Measurements from ENCODE around the gene SCN3B. TPM values are rescaled to one million over a fixed set of nuclear protein-coding genes. Genes with fewer than 3 reads are reported as not detected.
A peak's percentile ranks its signal among the peaks of the same experiment; 100 is the strongest.

Gene SCN3B
- total and polyA plus RNA-seq, 2 of the 4 experiments (the other 2 are of a cell fraction): under 0.01 to 0.03 TPM

DNA sequence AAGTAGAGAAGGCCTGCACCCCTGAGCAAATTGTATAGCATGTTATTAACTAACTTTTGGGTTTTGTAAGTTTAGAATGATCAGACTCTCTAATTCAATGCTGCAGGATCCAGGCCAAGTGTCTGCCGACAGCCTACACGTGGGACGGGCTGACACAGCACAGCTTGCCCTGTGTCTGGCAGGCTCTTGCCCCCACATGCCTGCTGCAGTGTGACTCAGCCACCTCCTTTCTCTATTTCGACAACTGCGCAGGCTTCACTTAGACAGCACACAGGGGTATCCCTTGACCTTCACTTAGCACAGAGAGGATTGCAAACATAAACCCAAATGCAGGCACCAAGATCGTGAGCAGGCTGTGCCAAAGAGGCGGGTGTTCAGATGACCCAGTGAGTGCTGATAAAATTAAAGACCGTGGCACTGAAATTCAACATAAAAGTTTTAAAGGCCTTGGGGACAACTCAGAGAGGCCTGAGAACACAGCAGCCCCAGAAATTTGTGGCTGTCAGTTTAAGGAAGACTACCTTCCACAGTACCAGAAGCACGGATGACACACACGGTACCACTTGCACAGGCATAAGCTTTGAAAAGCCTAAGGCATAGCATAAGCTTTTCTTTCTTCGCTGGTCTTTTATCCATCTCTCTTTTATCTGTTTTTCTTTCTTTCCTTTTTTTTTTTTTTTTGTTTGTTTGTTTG, 37.8 kb downstream of the SCN3B start:
- Histone ChIP-seq H3K4me3 (ENCODE audit: insufficient read depth, low read depth, low read length) (no peak overlapping the region), H3K9ac (ENCODE audit: low read depth, low read length) (no peak overlapping the region), H2BK15ac (ENCODE audit: low read depth, low read length) (no peak overlapping the region), H3K27me3 (ENCODE audit: control insufficient read depth, insufficient read depth, low read length) (no peaks in the 10 kb centered on the region), H3K4ac (ENCODE audit: low read depth, low read length) (no peak overlapping the region), H3K9me1 (ENCODE audit: insufficient read depth, low read length) (peaks cover 5% of the 10 kb centered on the region; the same call in 1 of the 2 replicates), H4K91ac (ENCODE audit: insufficient read depth, low read depth, low read length) (no peak overlapping the region), H3K79me1 (ENCODE audit: low read depth in 1 of 2, low read length in 2 of 2) (no peaks in the 10 kb centered on the region), H2AK9ac (replicated peaks; ENCODE audit: low read depth, low read length, poor library complexity) (no peak overlapping the region), H2BK5ac (ENCODE audit: low read depth, low read length, poor library complexity, severe bottlenecking) (no peak overlapping the region), H4K5ac (ENCODE audit: low read depth, low read length) (no peak overlapping the region), H3K23ac (ENCODE audit: low read depth, low read length) (no peak overlapping the region), H4K8ac (ENCODE audit: low read depth in 2 of 2, low read length in 2 of 2) (no peak overlapping the region), H3K18ac (ENCODE audit: low read depth, low read length) (peak overlapping the region; percentile 25), H3K4me1 (ENCODE audit: control insufficient read depth, insufficient read depth, low read length) (peaks cover 3% of the 10 kb centered on the region), H3K56ac (ENCODE audit: extremely low read depth, insufficient read depth, low read length) (no peak overlapping the region), H3K27ac (ENCODE audit: insufficient read depth, low read length) (peak overlapping the region; percentile 4; the same call in 1 of the 2 replicates), H3K14ac (replicated peaks; ENCODE audit: low read depth, low read length) (no peak overlapping the region), H3K4me2 (ENCODE audit: low read depth, low read length) (no peak overlapping the region; the same call in 1 of the 2 replicates), H2AK5ac (ENCODE audit: low read depth, low read length) (0 out of 2 replicates have a peak overlapping the region, but pooled peaks have one; percentile 3), H2BK120ac (ENCODE audit: low read depth, low read length) (no peak overlapping the region), H3K9me3 (ENCODE audit: control insufficient read depth, insufficient read depth, low read length) (no peaks in the 10 kb centered on the region), H3K36me3 (ENCODE audit: control insufficient read depth, insufficient read depth, low read length) (peaks cover 5% of the 10 kb centered on the region), H4K20me1 (ENCODE audit: insufficient read depth, low read length) (no peaks in the 10 kb centered on the region), H2BK20ac (ENCODE audit: low read depth, low read length) (no peak overlapping the region), H2AFZ (replicated peaks; ENCODE audit: low read length, poor library complexity) (peak overlapping the region; percentile 11)
- ChIA-PET POLR2A (ENCODE audit: unreplicated experiment) (no interaction called here), CTCF (interaction anchor here (0.6 to 0.7 kb wide), 4 partner anchors 13 to 509 kb away, joined by 3 to 5 read pairs (median 4); no protein-coding TSS in a partner anchor)
- DNase-seq (peak; percentile 86), ATAC-seq (ENCODE audit: low read depth) (peak; percentile 100)
- BruUV-seq (replicated peaks): no TSS peak
- in situ Hi-C loops (cut with MboI; ENCODE audit: low sequenced_read_pairs): loop anchor here (5.0 kb wide), 1 partner anchor 49 kb away; no protein-coding TSS in a partner anchor
- intact Hi-C loops (cut with micrococcal nuclease): loop anchor here (1.0 kb wide), 1 partner anchor 15 kb away; no protein-coding TSS in a partner anchor
- dilution Hi-C loops (cut with HindIII; ENCODE audit: low sequenced_read_pairs, unreplicated experiment): no loop called here
- WGBS, 2 experiments (ENCODE audit: extremely low coverage in 2 of 2, insufficient read length in 1 of 2): 0% methylated on average over 1 of the region's 11 CpGs; no CpG with 5 or more reads in 1 of the 2 experiments
- TF ChIP-seq SMC3 (IDR thresholded peaks at IDR 0.05; ENCODE audit: low read depth, low read length) (no peak), RFX5 (IDR thresholded peaks at IDR 0.05; ENCODE audit: low read depth, low read length) (no peak), POLR2A (IDR thresholded peaks at IDR 0.05; ENCODE audit: low read depth, low read length) (no peak), BHLHE40 (IDR thresholded peaks at IDR 0.05; ENCODE audit: low read depth, low read length) (peak; percentile 86), CHD1 (IDR thresholded peaks at IDR 0.05; ENCODE audit: low read depth, low read length) (no peak), MAZ (IDR thresholded peaks at IDR 0.05; ENCODE audit: borderline replicate concordance, low read depth, low read length) (peak; percentile 94), RAD21 (IDR thresholded peaks at IDR 0.05; ENCODE audit: low read length) (no peak), MXI1 (IDR thresholded peaks at IDR 0.05; ENCODE audit: borderline replicate concordance, low read depth, low read length) (peak; percentile 99), RCOR1 (IDR thresholded peaks at IDR 0.05; ENCODE audit: insufficient replicate concordance, low read length) (no peak), NFE2L2 (IDR thresholded peaks at IDR 0.05; ENCODE audit: low read depth, low read length) (peak; percentile 42; the same call in 1 of the 2 replicates), MAFK (IDR thresholded peaks at IDR 0.05; ENCODE audit: low read depth, low read length) (peak; percentile 52; the same call in 1 of the 2 replicates)
- TF ChIP-seq, protein P1, sequence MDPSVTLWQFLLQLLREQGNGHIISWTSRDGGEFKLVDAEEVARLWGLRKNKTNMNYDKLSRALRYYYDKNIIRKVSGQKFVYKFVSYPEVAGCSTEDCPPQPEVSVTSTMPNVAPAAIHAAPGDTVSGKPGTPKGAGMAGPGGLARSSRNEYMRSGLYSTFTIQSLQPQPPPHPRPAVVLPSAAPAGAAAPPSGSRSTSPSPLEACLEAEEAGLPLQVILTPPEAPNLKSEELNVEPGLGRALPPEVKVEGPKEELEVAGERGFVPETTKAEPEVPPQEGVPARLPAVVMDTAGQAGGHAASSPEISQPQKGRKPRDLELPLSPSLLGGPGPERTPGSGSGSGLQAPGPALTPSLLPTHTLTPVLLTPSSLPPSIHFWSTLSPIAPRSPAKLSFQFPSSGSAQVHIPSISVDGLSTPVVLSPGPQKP (IDR thresholded peaks at IDR 0.05; ENCODE audit: borderline replicate concordance, low read depth, low read length): no peak
- TF ChIP-seq, protein P2, sequence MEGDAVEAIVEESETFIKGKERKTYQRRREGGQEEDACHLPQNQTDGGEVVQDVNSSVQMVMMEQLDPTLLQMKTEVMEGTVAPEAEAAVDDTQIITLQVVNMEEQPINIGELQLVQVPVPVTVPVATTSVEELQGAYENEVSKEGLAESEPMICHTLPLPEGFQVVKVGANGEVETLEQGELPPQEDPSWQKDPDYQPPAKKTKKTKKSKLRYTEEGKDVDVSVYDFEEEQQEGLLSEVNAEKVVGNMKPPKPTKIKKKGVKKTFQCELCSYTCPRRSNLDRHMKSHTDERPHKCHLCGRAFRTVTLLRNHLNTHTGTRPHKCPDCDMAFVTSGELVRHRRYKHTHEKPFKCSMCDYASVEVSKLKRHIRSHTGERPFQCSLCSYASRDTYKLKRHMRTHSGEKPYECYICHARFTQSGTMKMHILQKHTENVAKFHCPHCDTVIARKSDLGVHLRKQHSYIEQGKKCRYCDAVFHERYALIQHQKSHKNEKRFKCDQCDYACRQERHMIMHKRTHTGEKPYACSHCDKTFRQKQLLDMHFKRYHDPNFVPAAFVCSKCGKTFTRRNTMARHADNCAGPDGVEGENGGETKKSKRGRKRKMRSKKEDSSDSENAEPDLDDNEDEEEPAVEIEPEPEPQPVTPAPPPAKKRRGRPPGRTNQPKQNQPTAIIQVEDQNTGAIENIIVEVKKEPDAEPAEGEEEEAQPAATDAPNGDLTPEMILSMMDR (conservative IDR thresholded peaks at IDR 0.05; ENCODE audit: low read depth, low read length): no peak
- TF ChIP-seq, protein P3, sequence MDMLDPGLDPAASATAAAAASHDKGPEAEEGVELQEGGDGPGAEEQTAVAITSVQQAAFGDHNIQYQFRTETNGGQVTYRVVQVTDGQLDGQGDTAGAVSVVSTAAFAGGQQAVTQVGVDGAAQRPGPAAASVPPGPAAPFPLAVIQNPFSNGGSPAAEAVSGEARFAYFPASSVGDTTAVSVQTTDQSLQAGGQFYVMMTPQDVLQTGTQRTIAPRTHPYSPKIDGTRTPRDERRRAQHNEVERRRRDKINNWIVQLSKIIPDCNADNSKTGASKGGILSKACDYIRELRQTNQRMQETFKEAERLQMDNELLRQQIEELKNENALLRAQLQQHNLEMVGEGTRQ (IDR thresholded peaks at IDR 0.05; ENCODE audit: low read depth, low read length): peak; percentile 88
